Neural progenitor cell (in vitro differentiated cells): ENCODE results near the gene HMOX2. TPM values are rescaled to one million over a fixed set of nuclear protein-coding genes. Genes with fewer than 3 reads are reported as not detected.

ENCODE experiments used
- DNase-seq: peaks from one replicate; pipeline ENCODE4 v3.0.0-alpha.2; 2016; ENCODE audit warnings: low spot score
- H2AFZ ChIP-seq: fragments of 200-600 bp; sonication (generic); replicated peaks from 2 replicates; pipeline ENCODE4 v1.6.1; 2016; ENCODE audit warnings: antibody characterized with exemption
- H3F3A ChIP-seq: fragments of 200-600 bp; sonication (generic); 2 replicates; pipeline ENCODE4 v1.6.1; 2016; ENCODE audit warnings: antibody characterized with exemption, low read depth
- H3K27ac ChIP-seq: fragments of 200-600 bp; sonication (generic); 2 replicates; pipeline ENCODE4 v1.5.1; 2016; ENCODE audit warnings: mild to moderate bottlenecking
- H3K27me3 ChIP-seq: fragments of 200-600 bp; sonication (generic); 2 replicates; pipeline ENCODE4 v1.6.1; 2016; ENCODE audit warnings: mild to moderate bottlenecking, moderate library complexity
- H3K36me3 ChIP-seq: fragments of 200-600 bp; sonication (generic); 2 replicates; pipeline ENCODE4 v1.5.1; 2016
- H3K4me1 ChIP-seq: fragments of 200-600 bp; sonication (generic); 2 replicates; pipeline ENCODE4 v1.6.1; 2016; ENCODE audit warnings: mixed run types
- H3K4me2 ChIP-seq: fragments of 200-600 bp; sonication (generic); 2 replicates; pipeline ENCODE4 v1.6.1; 2016
- H3K4me3 ChIP-seq: fragments of 200-600 bp; sonication (generic); 2 replicates; pipeline ENCODE4 v1.5.1; 2016
- H3K79me2 ChIP-seq: fragments of 200-600 bp; sonication (generic); 2 replicates; pipeline ENCODE4 v1.6.1; 2016; ENCODE audit warnings: low read depth
- H3K9ac ChIP-seq: fragments of 200-600 bp; sonication (generic); 2 replicates; pipeline ENCODE4 v1.6.1; 2016
- H3K9me3 ChIP-seq: fragments of 200-600 bp; sonication (generic); 2 replicates; pipeline ENCODE4 v1.5.1; 2016; ENCODE audit warnings: low read depth
- H4K20me1 ChIP-seq: fragments of 200-600 bp; sonication (generic); 2 replicates; pipeline ENCODE4 v1.6.1; 2016; ENCODE audit warnings: low read depth
- H3K27ac Mint-ChIP-seq: 3 replicates; pipeline ENCODE4 v1.8.0; 2021; ENCODE audit warnings: mixed read lengths
- H3K27me3 Mint-ChIP-seq: 2 replicates; pipeline ENCODE4 v1.8.0; 2022; ENCODE audit warnings: low read depth, mild to moderate bottlenecking, inconsistent platforms, moderate library complexity, mixed read lengths; ENCODE audit not compliant: insufficient read depth
- H3K36me3 Mint-ChIP-seq: 3 replicates; pipeline ENCODE4 v1.8.0; 2021; ENCODE audit warnings: mixed read lengths
- H3K4me1 Mint-ChIP-seq: 3 replicates; pipeline ENCODE4 v1.8.0; 2021; ENCODE audit warnings: mixed read lengths
- H3K4me3 Mint-ChIP-seq: 3 replicates; pipeline ENCODE4 v1.8.0; 2021; ENCODE audit warnings: mild to moderate bottlenecking, moderate library complexity, mixed read lengths
- H3K9me3 Mint-ChIP-seq: 3 replicates; pipeline ENCODE4 v1.8.0; 2020; ENCODE audit warnings: mixed read lengths
- EZH2 ChIP-seq: fragments of 200-600 bp; sonication (generic); IDR thresholded peaks from 2 replicates; pipeline ENCODE4 v1.6.1; 2017; ENCODE audit warnings: antibody characterized with exemption, mild to moderate bottlenecking, moderate library complexity
- EZH2phosphoT487 ChIP-seq: fragments of 200-600 bp; sonication (generic); IDR thresholded peaks from 2 replicates; pipeline ENCODE4 v1.6.1; 2017; ENCODE audit warnings: antibody characterized with exemption
- total RNA-seq: library from RNA; depleted of rRNA; stranded (reverse); fragments of >200 nt; gene quantifications from 2 replicates; pipeline ENCODE4 v1.2.3, GENCODE V29; 2015; ENCODE audit warnings: low replicate concordance
- TF ChIP-seq, protein P1 (sequence below): fragments of 200-600 bp; sonication (generic); IDR thresholded peaks from 2 replicates; pipeline ENCODE4 v1.5.1; 2017; ENCODE audit warnings: antibody characterized with exemption, mild to moderate bottlenecking

The HMOX2 gene
- total RNA-seq, 1 donor from 2014 or later, result 20.3 TPM

- Histone ChIP-seq H3K9ac (no peak overlapping the region), H3K79me2 (peaks cover 13% of the 10 kb centered on the region), H3K36me3 (no peaks in the 10 kb centered on the region), H4K20me1 (peaks cover 10% of the 10 kb centered on the region), H3K9me3 (no peaks in the 10 kb centered on the region), H3K27ac (no peak overlapping the region), H3K4me2 (no peak overlapping the region), H3F3A (peaks cover under 1% of the 10 kb centered on the region), H3K4me1 (peaks cover under 1% of the 10 kb centered on the region), H3K4me3 (no peak overlapping the region), H2AFZ (no peak overlapping the region), H3K27me3 (no peaks in the 10 kb centered on the region)
- no peaks in the 10 kb centered on the region for H3K9me3 Mint-ChIP-seq
- no peak for TF ChIP-seq EZH2
- TF ChIP-seq, protein P1, sequence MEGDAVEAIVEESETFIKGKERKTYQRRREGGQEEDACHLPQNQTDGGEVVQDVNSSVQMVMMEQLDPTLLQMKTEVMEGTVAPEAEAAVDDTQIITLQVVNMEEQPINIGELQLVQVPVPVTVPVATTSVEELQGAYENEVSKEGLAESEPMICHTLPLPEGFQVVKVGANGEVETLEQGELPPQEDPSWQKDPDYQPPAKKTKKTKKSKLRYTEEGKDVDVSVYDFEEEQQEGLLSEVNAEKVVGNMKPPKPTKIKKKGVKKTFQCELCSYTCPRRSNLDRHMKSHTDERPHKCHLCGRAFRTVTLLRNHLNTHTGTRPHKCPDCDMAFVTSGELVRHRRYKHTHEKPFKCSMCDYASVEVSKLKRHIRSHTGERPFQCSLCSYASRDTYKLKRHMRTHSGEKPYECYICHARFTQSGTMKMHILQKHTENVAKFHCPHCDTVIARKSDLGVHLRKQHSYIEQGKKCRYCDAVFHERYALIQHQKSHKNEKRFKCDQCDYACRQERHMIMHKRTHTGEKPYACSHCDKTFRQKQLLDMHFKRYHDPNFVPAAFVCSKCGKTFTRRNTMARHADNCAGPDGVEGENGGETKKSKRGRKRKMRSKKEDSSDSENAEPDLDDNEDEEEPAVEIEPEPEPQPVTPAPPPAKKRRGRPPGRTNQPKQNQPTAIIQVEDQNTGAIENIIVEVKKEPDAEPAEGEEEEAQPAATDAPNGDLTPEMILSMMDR, result no peak
- TF ChIP-seq EZH2phosphoT487, result no peak
- H3K27me3 Mint-ChIP-seq, result peaks cover 4% of the 10 kb centered on the region
- peaks cover 7% of the 10 kb centered on the region for H3K36me3 Mint-ChIP-seq
- DNase-seq, result no peak
- H3K27ac Mint-ChIP-seq, result no peak overlapping the region
- H3K4me1 Mint-ChIP-seq, result peaks cover 3% of the 10 kb centered on the region
- no peak overlapping the region for H3K4me3 Mint-ChIP-seq
These were observed 8.3 kb upstream of the HMOX2 start for GRCh38 chr16:4467916-4468315.

DNA sequence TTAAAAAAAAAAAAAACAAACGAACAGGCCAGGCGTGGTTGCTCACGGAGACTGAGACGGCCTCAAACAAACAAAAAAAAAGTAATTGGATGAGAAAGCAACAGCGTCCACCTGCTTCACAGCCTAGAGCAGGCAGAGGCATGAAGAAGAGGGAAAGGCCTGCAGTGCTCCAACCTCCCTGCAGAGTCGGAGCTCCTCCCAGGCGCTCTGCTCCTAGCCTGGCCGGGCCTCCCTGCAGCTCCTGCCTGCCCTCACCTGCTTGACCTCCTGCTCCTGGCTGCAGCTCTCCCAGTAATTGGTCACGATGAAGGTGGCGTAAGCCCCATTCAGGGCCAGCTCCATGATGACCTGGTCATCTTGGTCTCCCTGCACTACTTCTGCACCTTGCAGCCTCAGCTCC, 7.2 kb upstream of the HMOX2 start:
- H3K4me1 ChIP-seq, result peaks cover 10% of the 10 kb centered on the region
- DNase-seq, result no peak
- H3K27ac ChIP-seq, result no peak overlapping the region
- H3F3A ChIP-seq, result peaks cover 11% of the 10 kb centered on the region
- TF ChIP-seq EZH2 (no peak), EZH2phosphoT487 (no peak)
- TF ChIP-seq, protein P1, result no peak
- no peak overlapping the region for H3K4me3 Mint-ChIP-seq
- no peak overlapping the region for H3K27ac Mint-ChIP-seq
- H3K79me2 ChIP-seq, result peaks cover 23% of the 10 kb centered on the region
- no peaks in the 10 kb centered on the region for H3K9me3 ChIP-seq
- H3K27me3 ChIP-seq, result no peaks in the 10 kb centered on the region
- H3K9me3 Mint-ChIP-seq, result no peaks in the 10 kb centered on the region
- H3K9ac ChIP-seq, result no peak overlapping the region
- peaks cover 10% of the 10 kb centered on the region for H4K20me1 ChIP-seq
- H3K27me3 Mint-ChIP-seq, result peaks cover 8% of the 10 kb centered on the region
- no peak overlapping the region for H2AFZ ChIP-seq
- H3K36me3 Mint-ChIP-seq, result peaks cover 8% of the 10 kb centered on the region
- H3K4me2 ChIP-seq, result no peak overlapping the region
- H3K4me1 Mint-ChIP-seq, result no peaks in the 10 kb centered on the region
- H3K4me3 ChIP-seq, result no peak overlapping the region
- no peaks in the 10 kb centered on the region for H3K36me3 ChIP-seq

- no peak for TF ChIP-seq EZH2
- TF ChIP-seq EZH2phosphoT487, result no peak
- TF ChIP-seq, protein P1, result no peak
- H2AFZ ChIP-seq, result no peak overlapping the region
- peaks cover 30% of the 10 kb centered on the region for H3F3A ChIP-seq
- H3K27me3 ChIP-seq, result peaks cover 4% of the 10 kb centered on the region
- H3K4me3 ChIP-seq, result no peak overlapping the region
- peaks cover 23% of the 10 kb centered on the region for H3K79me2 ChIP-seq
- Mint-ChIP-seq H3K27me3 (peaks cover 11% of the 10 kb centered on the region), H3K27ac (no peak overlapping the region), H3K36me3 (peaks cover 8% of the 10 kb centered on the region), H3K4me3 (no peak overlapping the region), H3K4me1 (peaks cover 7% of the 10 kb centered on the region), H3K9me3 (peaks cover 8% of the 10 kb centered on the region)
- H3K9ac ChIP-seq, result no peak overlapping the region
- H3K27ac ChIP-seq, result no peak overlapping the region
- H3K4me1 ChIP-seq, result peaks cover 10% of the 10 kb centered on the region
- no peak for DNase-seq
- H4K20me1 ChIP-seq, result peaks cover 10% of the 10 kb centered on the region
- peaks cover 6% of the 10 kb centered on the region for H3K9me3 ChIP-seq
- no peaks in the 10 kb centered on the region for H3K36me3 ChIP-seq
- H3K4me2 ChIP-seq, result no peak overlapping the region
These were observed 4.3 kb upstream of the HMOX2 start for GRCh38 chr16:4471869-4472268.
